DMS53 treated with DMSO at 0.1 percent for 48 hours (cell line): Measurements from ENCODE around the gene AOAH.
A peak's percentile ranks its signal among the peaks of the same experiment; 100 is the strongest.
"Not testable (repeated sequence)": the region's sequence is repeated elsewhere in the genome, so short reads cannot be mapped to it uniquely, and the experiment has no call there.

Experiments used
- DNase-seq: peaks from one replicate; lab custom pipeline; 2025; ENCODE audit not compliant: unreplicated experiment; lab: John Stamatoyannopoulos, UW

Gene AOAH

GRCh38 chr7:36736899-36737211 lies 12.6 kb upstream of the AOAH start:
- DNase-seq, result no peak

- no peak for DNase-seq
These were observed 12.0 kb upstream of the AOAH start for GRCh38 chr7:36736090-36736898.

DNA sequence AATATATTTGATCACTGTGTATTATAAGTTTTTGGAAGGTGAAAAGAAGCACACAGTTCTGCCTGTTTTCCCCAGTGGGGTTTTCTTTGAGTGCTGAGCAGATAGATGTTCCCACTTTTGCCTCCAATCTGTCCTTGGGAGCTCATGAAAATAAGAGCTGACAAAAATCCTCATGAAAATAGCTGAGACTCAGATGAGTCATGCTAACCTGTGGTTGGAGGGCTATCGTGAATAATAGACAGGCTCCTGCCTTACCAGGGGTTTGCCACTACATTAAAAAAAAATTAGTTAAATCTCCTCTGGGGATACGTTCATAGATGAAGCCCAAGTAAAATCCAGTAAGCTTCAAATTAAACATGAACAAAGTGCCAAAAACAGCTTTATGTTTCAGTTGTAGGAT lies 10.9 kb upstream of the AOAH start:
- no peak for DNase-seq

DNA sequence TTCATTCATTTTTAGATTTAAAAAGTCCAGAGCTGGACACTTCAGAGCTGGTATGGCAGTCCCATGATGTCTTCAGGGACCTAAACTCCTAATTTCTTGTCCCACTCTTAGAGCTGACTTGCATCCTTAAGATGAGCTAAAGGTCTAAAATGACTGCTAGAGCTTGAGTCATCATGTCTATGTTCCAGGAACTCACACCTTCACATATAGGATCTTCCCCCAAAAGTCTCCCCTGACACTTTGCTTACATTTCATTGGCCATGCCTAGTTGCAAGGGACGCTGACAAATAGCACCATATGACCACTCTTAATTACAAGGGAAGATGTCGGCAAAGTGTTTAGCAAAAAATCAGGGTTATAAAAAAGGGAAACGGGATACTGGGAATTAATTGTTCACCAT lies 10.4 kb upstream of the AOAH start:
- DNase-seq, result no peak

DNA sequence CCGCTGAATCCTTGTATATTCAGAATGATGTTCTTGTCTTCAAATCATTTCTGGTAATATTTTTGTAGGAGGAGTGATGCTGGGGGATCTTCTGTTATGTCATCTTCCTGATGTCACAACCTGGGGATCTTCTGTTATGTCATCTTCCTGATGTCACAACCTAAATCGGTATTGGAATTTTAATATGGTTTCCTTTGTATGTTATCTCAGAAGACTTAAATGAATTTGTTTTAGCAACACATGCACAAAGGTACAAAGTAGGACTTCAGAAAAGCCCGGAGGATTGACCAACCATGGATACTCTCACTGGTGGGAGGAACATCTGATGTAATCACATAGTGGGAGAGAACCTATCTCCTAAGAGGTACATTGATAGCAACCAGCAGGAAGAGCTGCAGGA lies 9.1 kb upstream of the AOAH start:
- no peak for DNase-seq

- DNase-seq, result no peak
These were observed 8.5 kb upstream of the AOAH start for GRCh38 chr7:36732806-36733205.

GRCh38 chr7:36730046-36730445 lies 5.8 kb upstream of the AOAH start:
- DNase-seq, result no peak

GRCh38 chr7:36728143-36728542 lies 3.8 kb upstream of the AOAH start:
- no peak for DNase-seq

DNA sequence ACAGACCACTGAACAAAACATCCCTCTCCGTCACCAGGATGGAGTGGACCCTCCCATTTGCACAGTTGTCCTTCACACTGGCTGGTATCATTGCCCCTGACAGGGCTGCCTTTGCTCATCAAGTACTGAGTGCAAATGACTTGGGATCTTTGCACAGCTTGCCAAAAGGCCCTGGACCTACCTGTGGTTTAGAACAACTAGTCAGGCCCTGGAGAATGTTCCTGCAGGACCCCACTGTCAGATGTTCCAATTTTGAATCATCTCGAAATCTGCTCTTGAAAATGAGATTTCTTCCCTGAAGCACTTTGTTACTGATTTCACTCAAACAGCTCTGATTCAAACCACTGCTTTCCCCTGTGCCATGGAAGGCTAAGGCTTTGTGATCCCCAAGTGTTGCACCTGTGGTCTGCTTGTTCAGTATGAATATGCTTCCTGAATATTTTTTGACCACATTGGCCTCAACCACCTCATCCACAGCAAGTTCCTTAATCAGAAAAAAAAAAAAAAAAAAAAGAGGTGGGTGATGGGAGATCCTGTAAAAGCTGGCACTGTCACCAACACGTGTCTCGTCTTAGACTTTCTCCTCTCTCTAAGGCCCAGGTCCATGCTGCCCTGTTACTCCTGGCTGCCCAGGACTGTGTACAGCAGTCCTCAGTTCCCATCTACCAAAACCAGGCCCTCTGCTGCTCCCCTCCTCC lies 2.7 kb upstream of the AOAH start:
- no peak for DNase-seq

DNA sequence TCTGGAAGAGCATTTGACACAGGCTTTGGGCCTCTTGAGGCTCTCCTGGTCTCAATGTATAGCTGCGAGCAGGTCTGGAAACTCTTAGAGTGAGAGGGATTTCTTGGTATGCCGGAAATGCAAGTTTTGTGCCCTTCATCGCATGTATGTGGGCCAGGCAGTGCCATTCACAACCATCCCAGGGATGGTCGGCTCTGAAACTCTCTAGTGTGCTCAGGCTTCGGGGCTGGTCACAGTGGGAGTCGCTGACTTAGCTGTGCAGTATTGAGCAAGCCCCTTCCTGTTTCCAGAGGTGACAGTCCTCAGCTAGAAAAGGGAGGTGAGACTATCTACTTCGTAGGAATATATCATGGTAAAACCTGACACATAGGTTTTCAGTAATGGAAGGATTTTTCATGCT lies 2.0 kb upstream of the AOAH start:
- DNase-seq, result no peak

- no peak for DNase-seq
These were observed 702 bp upstream of the AOAH start for GRCh38 chr7:36724996-36725395.

DNA sequence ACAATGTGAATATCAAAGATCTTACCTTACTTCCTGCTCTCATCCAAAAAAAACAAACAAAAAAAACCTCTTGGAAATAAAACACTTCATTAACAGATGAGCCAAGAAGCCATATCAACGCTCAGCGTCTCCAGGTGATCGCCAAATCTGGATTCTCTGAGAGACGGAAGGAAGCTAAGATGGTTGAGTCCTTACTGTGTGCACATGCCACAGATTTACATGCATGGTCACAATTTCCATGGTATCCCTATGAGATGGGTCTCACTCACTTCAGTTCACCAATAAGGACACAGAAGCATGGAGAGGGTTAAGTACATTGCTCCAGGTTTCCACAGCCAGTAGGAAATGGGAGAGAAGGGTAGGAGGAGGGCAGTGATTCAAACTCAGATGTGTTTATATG lies 1.0 kb downstream of the AOAH start:
- no peak for DNase-seq

DNA sequence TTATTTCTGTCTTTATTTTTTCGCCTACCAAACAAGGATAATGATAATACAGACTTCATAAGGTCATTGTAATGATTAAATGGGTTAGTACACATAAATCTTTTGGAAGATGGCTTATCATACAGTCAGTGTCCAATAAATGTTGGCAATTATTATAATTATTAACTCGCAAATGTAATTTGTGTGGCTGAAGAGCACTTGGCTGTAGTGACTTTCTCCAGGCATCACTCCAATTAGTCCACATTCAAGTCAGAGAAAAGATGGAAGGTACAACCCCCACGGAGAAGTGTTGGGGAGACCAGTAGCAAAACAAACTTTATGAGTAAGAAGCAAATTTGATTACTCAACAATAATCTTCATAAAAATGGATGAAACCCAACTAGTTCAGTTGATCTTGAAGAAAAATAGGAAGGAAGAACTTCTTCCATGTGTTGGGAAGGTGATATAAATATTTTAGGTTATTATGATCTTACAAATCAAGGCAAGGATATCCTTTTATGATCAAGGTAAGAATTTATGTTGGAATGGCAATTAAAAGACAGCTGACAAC lies 5.1 kb downstream of the AOAH start:
- DNase-seq, result no peak

DNA sequence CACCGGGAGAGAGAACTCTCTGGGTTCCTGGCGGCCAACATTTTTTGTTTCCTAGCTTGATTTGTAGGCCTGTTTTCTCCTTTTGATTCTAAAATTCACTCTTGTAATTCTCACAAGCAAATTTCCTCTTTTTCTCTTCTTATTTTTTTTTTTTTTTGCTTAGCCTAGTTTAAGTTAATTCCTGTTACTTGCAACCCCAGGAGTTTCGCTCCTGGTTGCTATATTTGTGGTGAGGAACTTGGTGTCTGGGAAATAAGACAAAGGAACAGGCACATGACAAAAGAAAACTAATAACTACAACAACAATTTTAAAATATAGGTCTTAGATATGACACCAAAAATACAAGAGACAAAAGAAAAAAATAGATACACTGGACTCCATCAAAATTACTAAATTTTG lies 6.7 kb downstream of the AOAH start:
- no peak for DNase-seq

GRCh38 chr7:36716802-36717201 lies 7.5 kb downstream of the AOAH start:
- DNase-seq, result not testable (repeated sequence)

DNA sequence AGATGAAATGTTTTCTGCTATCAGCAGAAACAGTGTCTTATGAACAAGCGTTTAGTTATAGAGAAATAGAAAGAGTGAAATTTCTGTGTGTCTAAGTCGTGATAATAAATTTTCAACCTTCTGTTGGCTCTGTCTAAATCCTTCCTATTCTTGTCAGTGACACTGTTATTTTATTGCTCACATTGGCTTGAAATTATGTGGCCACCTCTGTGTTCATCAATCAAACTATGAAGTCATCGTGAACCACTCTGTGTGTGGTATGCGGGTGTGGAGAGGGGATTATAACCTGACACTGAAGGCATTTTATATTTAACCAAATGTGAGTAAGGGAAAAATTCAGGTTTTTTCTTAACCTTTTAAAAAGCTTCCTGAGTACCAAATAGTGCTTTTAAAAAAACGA lies 12.3 kb downstream of the AOAH start:
- DNase-seq, result no peak

DNA sequence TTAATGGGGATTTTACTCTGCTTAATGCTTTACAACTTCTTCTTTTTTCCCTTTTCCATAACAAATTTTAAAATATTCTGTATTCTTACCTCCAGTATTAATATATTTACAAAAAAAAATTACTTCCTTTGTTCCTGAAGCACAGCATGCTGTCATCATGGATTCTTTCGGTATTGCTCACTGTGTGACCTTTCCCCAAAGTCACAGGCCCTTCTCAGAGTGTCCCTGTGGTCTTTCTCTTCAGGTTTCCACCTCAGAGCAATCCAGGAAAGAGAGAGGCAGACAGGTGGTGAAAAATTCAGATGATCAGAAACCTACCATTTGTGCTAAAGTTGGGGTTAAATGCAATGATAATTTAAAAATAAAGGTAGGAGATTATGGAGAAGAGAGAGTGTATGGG lies 13.0 kb downstream of the AOAH start:
- no peak for DNase-seq

GRCh38 chr7:36710186-36710791 lies 14.0 kb downstream of the AOAH start:
- no peak for DNase-seq

DNA sequence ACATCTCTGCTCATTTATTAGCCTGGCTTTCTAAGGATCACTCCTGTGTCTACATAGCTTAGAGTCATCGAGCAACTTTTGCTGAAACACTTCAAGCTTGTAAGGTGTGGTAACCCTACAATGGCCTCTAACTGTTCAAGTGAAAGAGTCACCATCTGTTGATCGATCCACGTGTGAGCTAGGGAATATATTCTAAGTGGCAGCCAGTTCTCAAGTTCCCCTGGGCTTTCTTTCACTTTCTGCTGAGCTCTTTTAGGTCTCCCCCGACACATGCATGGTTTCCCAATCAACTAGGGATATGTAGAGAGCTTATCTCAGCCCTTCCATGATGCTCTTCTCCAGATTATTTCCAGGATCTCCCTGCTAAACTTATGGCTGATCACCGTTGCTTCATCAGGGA lies 15.5 kb downstream of the AOAH start:
- DNase-seq, result peak; percentile 18

DNA sequence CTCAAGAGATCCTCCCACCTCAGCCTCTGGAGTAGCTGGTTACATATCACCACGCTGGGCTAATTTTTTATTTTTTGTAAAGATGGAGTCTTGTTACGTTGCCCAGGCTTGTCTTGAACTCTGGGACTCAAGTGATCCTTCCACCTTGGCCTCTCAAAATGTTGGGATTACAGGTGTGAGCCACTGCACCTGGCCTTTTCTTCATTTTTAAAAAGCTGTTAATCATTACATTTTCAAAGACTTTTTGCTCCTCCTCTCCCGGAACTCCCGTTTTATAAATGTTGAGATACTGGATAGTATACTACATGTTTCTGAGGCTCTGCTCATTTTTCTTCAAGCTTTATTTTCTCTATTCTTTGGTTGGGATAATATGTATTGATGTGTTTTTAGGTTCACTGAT lies 16.4 kb downstream of the AOAH start:
- peak; percentile 76 for DNase-seq

DNA sequence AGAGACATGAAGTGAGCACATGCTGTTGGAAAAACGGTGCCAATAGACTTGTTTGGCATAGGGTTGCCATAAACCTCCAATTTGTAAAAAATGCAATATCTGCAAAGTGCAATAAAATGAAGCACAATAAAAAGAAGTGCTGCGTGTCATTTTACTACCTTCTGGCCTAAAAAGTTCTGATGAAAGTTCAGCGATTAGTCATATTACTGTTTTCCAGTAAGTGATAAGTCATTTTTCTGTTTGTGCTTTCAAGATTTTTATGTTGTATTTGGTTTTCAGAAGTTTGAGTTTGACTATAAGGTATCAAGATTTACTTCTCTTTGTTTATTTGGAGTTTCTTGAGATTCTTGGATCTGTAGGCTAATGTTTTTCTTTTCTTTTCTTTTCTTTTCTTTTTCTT lies 16.8 kb downstream of the AOAH start:
- no peak for DNase-seq

GRCh38 chr7:36703860-36704259 lies 20.4 kb downstream of the AOAH start:
- not testable (repeated sequence) for DNase-seq
